Measurements from ENCODE around the gene TENM3. TPM values are rescaled to one million over a fixed set of nuclear protein-coding genes. Genes with fewer than 3 reads are reported as not detected.

TENM3 gene
- total and polyA plus RNA-seq, 2 of the 8 experiments (the other 6 are each of a cell fraction or from before 2014, with no cell fraction given) = 36.9 to 69.3 TPM

DNA sequence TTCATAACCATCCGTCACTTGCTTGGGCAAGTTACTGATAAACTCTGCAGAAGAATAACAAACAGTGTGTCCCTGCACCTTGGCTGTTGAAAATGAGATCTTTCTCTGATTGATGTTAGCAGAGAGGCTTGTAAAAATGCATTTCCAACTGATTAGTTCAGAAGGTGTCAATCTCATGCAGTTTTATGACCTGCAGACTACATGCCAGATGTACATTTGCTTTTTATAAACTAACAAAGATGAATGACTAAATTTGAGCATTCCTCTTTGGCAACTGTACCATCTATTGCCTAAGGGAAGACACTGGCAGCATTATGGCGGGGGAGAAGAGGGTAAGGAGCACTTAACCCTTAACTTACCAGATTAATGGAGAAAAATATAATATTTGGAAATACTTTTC is 481.2 kb downstream of the TENM3 start:
- Histone ChIP-seq H2BK5ac (ENCODE audit: low read depth, low read length) (no peak overlapping the region), H2BK120ac (replicated peaks; ENCODE audit: low read depth, low read length) (no peak overlapping the region), H3K4me3 (ENCODE audit: extremely low read depth in 1 of 4, insufficient read depth in 2 of 4, low read depth in 3 of 4, low read length in 4 of 4) (no peak overlapping the region), H3K4ac (replicated peaks; ENCODE audit: insufficient read length, low read depth, low read length) (no peak overlapping the region), H2AK5ac (ENCODE audit: low read depth, low read length) (no peak overlapping the region), H3K18ac (ENCODE audit: extremely low read depth, low read length) (no peak overlapping the region), H2BK15ac (ENCODE audit: low read length) (no peak overlapping the region), H4K20me1 (replicated peaks in 1 of 2; ENCODE audit: control insufficient read depth in 1 of 2, insufficient read depth in 2 of 2, low read length in 2 of 2) (no peaks in the 10 kb centered on the region), H3K79me1 (ENCODE audit: low read depth, low read length) (no peaks in the 10 kb centered on the region), H4K8ac (ENCODE audit: extremely low read depth, insufficient read depth, low read length) (no peak overlapping the region), H4K91ac (replicated peaks; ENCODE audit: insufficient read length, low read length) (no peak overlapping the region), H2BK12ac (ENCODE audit: low read depth, low read length) (no peak overlapping the region), H3K9ac (replicated peaks in 1 of 4; ENCODE audit: extremely low read depth in 1 of 4, low read depth in 3 of 4, low read length in 3 of 4) (no peak overlapping the region), H3K27ac (ENCODE audit: low read depth, low read length) (no peak overlapping the region), H3K56ac (replicated peaks; ENCODE audit: insufficient read length, low read depth, low read length) (no peak overlapping the region), H3K23ac (ENCODE audit: insufficient read length) (no peak overlapping the region), H3K9me3 (ENCODE audit: insufficient read depth in 2 of 2, low read depth in 1 of 2, low read length in 1 of 2) (no peaks in the 10 kb centered on the region), H3K23me2 (ENCODE audit: low read depth, low read length) (no peaks in the 10 kb centered on the region), H3K4me2 (ENCODE audit: insufficient read depth in 1 of 2, low read depth in 2 of 2, low read length in 2 of 2) (no peak overlapping the region), H3K4me1 (replicated peaks in 1 of 4; ENCODE audit: control insufficient read depth in 3 of 4, insufficient read depth in 4 of 4, low read length in 3 of 4) (0 out of 7 replicates have a peak, but pooled peaks cover 0 to 2% (median 0%) of the 10 kb centered on the region in 4 experiments), H4K5ac (ENCODE audit: insufficient read length, low read depth, low read length) (no peak overlapping the region), H3K79me2 (ENCODE audit: control insufficient read depth in 1 of 2, insufficient read depth in 2 of 2, low read length in 2 of 2) (no peaks in the 10 kb centered on the region), H2BK20ac (ENCODE audit: low read length) (no peak overlapping the region), H3K36me3 (ENCODE audit: control insufficient read depth in 2 of 4, insufficient read depth in 4 of 4, low read length in 3 of 4) (peaks cover 0 to 1% (median 0%) of the 10 kb centered on the region in 4 experiments; a peak in 2 of 8 replicates), H2AFZ (ENCODE audit: low read length) (no peak overlapping the region), H3K14ac (ENCODE audit: insufficient read length) (no peak overlapping the region), H3K27me3 (replicated peaks in 1 of 4; ENCODE audit: control insufficient read depth in 3 of 4, extremely low read depth in 1 of 4, insufficient read depth in 3 of 4, low read length in 3 of 4) (no peaks in the 10 kb centered on the region)
- POLR2A ChIA-PET (ENCODE audit: partially characterized antibody) = no interaction called here
- FAIRE-seq (no peak), DNase-seq (ENCODE audit: low read depth in 1 of 2, low spot score in 2 of 2) (no peak)
- CTCF ChIA-PET (ENCODE audit: partially characterized antibody) = no interaction called here
- 97% methylated on average over 2 of the region's 2 CpGs; no CpG with 5 or more reads in 1 of the 2 experiments for WGBS, 2 experiments (ENCODE audit: extremely low coverage in 1 of 2, insufficient coverage in 1 of 2, insufficient read length in 1 of 2, insufficient replicate concordance in 2 of 2, low coverage in 1 of 2, low lambda C conversion rate in 2 of 2, missing lambda C conversion rate in 1 of 2)
- TF ChIP-seq RFX5 (IDR thresholded peaks at IDR 0.05; ENCODE audit: borderline replicate concordance, low read depth, low read length) (no peak), CBX5 (IDR thresholded peaks at IDR 0.05; ENCODE audit: low read depth, low read length) (no peak), SP2 (IDR thresholded peaks at IDR 0.05; ENCODE audit: low read length) (no peak), POLR2AphosphoS5 (IDR thresholded peaks at IDR 0.05; ENCODE audit: low read depth, low read length) (no peak), YY1 (IDR thresholded peaks at IDR 0.05; ENCODE audit: low read depth, low read length) (no peak), KDM4A (IDR thresholded peaks at IDR 0.05; ENCODE audit: low read depth, low read length, severe bottlenecking) (no peak), CHD1 (IDR thresholded peaks at IDR 0.05; ENCODE audit: low read depth, low read length) (no peak), RBBP5 (IDR thresholded peaks at IDR 0.05; ENCODE audit: borderline replicate concordance, low read depth, low read length) (no peak), FOSL1 (IDR thresholded peaks at IDR 0.05; ENCODE audit: insufficient read depth, low read depth, low read length) (no peak), POU5F1 (IDR thresholded peaks at IDR 0.05; ENCODE audit: low read depth, low read length) (no peak)
- TF ChIP-seq, protein P1, sequence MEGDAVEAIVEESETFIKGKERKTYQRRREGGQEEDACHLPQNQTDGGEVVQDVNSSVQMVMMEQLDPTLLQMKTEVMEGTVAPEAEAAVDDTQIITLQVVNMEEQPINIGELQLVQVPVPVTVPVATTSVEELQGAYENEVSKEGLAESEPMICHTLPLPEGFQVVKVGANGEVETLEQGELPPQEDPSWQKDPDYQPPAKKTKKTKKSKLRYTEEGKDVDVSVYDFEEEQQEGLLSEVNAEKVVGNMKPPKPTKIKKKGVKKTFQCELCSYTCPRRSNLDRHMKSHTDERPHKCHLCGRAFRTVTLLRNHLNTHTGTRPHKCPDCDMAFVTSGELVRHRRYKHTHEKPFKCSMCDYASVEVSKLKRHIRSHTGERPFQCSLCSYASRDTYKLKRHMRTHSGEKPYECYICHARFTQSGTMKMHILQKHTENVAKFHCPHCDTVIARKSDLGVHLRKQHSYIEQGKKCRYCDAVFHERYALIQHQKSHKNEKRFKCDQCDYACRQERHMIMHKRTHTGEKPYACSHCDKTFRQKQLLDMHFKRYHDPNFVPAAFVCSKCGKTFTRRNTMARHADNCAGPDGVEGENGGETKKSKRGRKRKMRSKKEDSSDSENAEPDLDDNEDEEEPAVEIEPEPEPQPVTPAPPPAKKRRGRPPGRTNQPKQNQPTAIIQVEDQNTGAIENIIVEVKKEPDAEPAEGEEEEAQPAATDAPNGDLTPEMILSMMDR (IDR thresholded peaks at IDR 0.05; ENCODE audit: control extremely low read depth in 1 of 3, insufficient read depth in 1 of 3, low read depth in 1 of 3, low read length in 3 of 3) = no peak
- TF ChIP-seq, protein P2, sequence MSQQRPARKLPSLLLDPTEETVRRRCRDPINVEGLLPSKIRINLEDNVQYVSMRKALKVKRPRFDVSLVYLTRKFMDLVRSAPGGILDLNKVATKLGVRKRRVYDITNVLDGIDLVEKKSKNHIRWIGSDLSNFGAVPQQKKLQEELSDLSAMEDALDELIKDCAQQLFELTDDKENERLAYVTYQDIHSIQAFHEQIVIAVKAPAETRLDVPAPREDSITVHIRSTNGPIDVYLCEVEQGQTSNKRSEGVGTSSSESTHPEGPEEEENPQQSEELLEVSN (IDR thresholded peaks at IDR 0.05) = no peak
